ENCODE data around the gene KIF16B. TPM values are rescaled to one million over a fixed set of nuclear protein-coding genes. Genes with fewer than 3 reads are reported as not detected.

Gene KIF16B
- total RNA-seq, 2 experiments from 2014 or later, result 8.8 to 8.9 TPM

DNA sequence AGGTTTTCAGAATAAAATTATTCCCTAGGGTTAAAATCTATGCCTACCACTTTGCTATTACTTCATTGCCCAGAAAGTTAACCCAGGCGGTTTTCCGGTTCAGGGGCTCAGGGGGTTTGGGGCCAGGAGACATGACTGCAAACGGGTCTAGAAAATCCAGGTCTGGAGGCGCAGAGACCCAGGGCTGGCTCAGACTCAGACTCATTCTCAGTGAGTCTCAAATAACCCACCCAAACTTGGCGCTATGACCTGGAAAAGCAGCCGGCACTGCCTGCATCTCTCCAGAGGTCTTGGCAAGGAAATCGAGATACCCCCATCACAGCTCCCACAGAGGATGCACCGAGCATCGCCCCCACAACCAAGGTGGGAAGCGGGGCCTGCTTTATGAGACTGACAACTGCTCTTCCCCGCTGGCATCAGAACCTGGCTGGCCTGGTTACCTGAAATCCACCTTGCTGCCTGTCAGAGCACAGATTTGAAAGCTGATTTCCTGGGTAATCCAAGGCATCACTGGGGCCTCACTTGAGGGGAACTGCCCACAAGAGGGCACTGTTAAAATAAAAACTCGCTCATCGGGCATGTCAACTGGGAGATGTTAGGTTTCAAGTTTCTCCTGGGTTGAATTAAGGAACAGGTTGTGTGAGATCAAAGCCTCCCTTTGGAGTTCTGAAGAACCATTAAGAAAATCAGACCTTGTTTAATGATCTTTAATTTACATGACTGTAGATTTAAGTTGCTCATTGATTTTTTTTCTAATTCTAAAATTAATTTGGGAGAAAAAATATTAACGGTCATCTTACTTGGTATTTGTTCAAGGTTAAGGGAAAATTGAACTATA, 55.1 kb downstream of the KIF16B start:
- H3K9me3 Mint-ChIP-seq, result no peaks in the 10 kb centered on the region
- peaks cover 2% of the 10 kb centered on the region for H3K4me1 Mint-ChIP-seq
- no peaks in the 10 kb centered on the region for H3K27me3 Mint-ChIP-seq
- ChIA-PET CTCF (interaction anchor here (0.7 to 2.0 kb wide), 3 partner anchors 19 to 244 kb away, joined by 3 to 6 read pairs (median 4); no protein-coding TSS in a partner anchor), POLR2A (no interaction called here)
- H3K36me3 Mint-ChIP-seq (ENCODE audit: low read depth), result peaks cover 3% of the 10 kb centered on the region
- no peak overlapping the region for H3K27ac Mint-ChIP-seq
- H3K4me3 Mint-ChIP-seq, result no peak overlapping the region
- peak; percentile 26 for DNase-seq

DNA sequence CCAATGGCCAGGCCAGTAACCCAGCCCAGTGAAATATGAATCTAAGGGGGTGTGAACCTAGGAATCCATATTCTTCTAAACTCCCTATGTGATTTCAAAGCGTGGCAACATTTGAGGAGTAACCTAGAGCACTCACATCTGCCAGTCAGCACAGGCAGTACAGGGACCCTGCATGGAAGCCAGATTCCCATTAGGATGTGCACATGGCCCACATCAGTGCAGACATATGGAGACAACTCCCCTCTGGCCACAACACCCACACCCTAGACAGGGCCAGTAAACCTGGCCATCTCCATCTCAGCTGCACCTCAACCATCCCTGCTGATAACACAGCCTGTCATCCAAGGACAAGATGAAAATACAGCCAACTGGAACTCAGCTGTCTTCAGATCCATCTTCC, 56.5 kb downstream of the KIF16B start:
- peaks cover 2% of the 10 kb centered on the region for H3K4me1 Mint-ChIP-seq
- ChIA-PET CTCF (interaction anchor here (2.0 kb wide), 1 partner anchor 244 kb away, joined by 6 read pairs; no protein-coding TSS in a partner anchor), POLR2A (no interaction called here)
- H3K27ac Mint-ChIP-seq, result no peak overlapping the region
- DNase-seq, result no peak
- H3K9me3 Mint-ChIP-seq, result no peaks in the 10 kb centered on the region
- H3K4me3 Mint-ChIP-seq, result no peak overlapping the region
- H3K27me3 Mint-ChIP-seq, result no peaks in the 10 kb centered on the region
- no peaks in the 10 kb centered on the region for H3K36me3 Mint-ChIP-seq (ENCODE audit: low read depth)

- Mint-ChIP-seq H3K4me1 (peaks cover 2% of the 10 kb centered on the region), H3K9me3 (no peaks in the 10 kb centered on the region), H3K4me3 (no peak overlapping the region), H3K27ac (no peak overlapping the region), H3K36me3 (ENCODE audit: low read depth) (no peaks in the 10 kb centered on the region), H3K27me3 (no peaks in the 10 kb centered on the region)
- CTCF ChIA-PET, result interaction anchor here (0.6 kb wide), 3 partner anchors 162 to 1814 kb away, joined by 3 to 5 read pairs (median 3); no protein-coding TSS in a partner anchor
- DNase-seq, result no peak
- POLR2A ChIA-PET, result no interaction called here
Measured at GRCh38 chr20:16515046-16515445, 58.2 kb downstream of the KIF16B start.

DNA sequence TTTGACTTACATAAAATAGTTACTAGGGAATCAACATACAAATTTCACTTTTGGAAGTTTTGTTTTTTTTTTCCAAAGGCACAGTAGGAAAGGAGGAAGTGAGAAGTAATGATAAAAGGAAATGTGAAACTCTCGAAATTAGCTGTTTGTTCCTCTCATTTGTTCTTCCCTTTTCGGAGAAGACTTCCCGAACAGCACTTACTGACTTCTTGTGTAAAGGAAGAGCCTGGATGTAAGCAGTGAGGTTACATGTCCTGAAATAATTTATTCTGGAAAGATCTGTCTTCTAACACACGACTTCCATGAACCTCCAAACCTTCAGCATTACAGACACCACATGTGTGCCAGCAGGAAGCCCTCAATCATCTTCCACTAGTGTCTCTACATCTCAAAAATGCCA, 59.1 kb downstream of the KIF16B start:
- Mint-ChIP-seq H3K4me3 (no peak overlapping the region), H3K4me1 (peaks cover 2% of the 10 kb centered on the region), H3K27me3 (no peaks in the 10 kb centered on the region), H3K36me3 (ENCODE audit: low read depth) (no peaks in the 10 kb centered on the region), H3K9me3 (no peaks in the 10 kb centered on the region), H3K27ac (no peak overlapping the region)
- CTCF ChIA-PET, result no interaction called here
- DNase-seq, result no peak
- POLR2A ChIA-PET, result no interaction called here

DNA sequence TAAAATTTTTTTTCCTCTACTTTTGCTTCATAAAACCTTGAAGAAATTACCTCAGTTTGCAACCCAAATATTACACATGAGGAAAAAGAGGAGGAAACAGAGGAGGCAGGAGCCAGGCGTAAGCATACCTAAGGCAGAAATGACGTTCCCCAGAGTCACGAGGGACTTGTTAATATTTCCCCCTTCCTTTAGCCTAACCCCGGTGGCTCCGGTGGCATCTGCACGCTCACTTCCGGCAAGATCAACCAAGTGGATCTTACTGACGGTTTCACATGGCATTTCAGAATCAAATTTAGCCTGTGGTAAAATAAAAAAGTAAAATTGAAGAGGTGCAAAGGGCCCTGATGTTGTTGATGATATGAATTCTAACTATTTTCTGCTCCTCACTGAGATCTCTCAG, 67.4 kb downstream of the KIF16B start:
- DNase-seq, result no peak
- no peaks in the 10 kb centered on the region for H3K27me3 Mint-ChIP-seq
- ChIA-PET POLR2A (no interaction called here), CTCF (no interaction called here)
- H3K36me3 Mint-ChIP-seq (ENCODE audit: low read depth), result peaks cover 6% of the 10 kb centered on the region
- H3K4me1 Mint-ChIP-seq, result no peaks in the 10 kb centered on the region
- no peak overlapping the region for H3K27ac Mint-ChIP-seq
- no peaks in the 10 kb centered on the region for H3K9me3 Mint-ChIP-seq
- no peak overlapping the region for H3K4me3 Mint-ChIP-seq

- no peak for DNase-seq
- CTCF ChIA-PET, result interaction anchor here (1.2 kb wide), 1 partner anchor 25 kb away, joined by 3 read pairs; no protein-coding TSS in a partner anchor
- no peaks in the 10 kb centered on the region for H3K27me3 Mint-ChIP-seq
- H3K36me3 Mint-ChIP-seq (ENCODE audit: low read depth), result peaks cover 4% of the 10 kb centered on the region
- no peak overlapping the region for H3K27ac Mint-ChIP-seq
- POLR2A ChIA-PET, result no interaction called here
- H3K4me3 Mint-ChIP-seq, result no peak overlapping the region
- no peaks in the 10 kb centered on the region for H3K9me3 Mint-ChIP-seq
- H3K4me1 Mint-ChIP-seq, result no peaks in the 10 kb centered on the region
Measured at GRCh38 chr20:16501301-16501700, 71.9 kb downstream of the KIF16B start.

DNA sequence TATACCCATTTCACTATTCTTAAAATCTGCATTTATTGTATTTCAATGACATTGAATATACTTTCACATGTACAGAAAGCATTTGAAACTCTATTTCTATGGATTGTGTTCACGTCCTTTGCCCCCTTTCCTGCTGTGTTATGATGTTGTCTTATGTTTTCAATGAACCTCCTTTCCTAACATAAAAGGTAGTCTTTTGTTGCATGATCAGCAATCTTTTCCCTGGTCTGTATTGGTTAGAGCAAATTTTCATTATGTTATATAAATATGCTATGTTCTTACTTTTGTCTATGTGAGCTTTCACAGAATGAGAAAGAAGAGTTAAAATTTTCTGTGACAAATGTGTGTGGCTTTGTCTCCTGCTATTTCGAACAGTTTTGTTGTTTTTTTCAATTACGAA, 73.1 kb downstream of the KIF16B start:
- Mint-ChIP-seq H3K36me3 (ENCODE audit: low read depth) (peaks cover 4% of the 10 kb centered on the region), H3K27me3 (no peaks in the 10 kb centered on the region), H3K27ac (no peak overlapping the region), H3K4me3 (no peak overlapping the region), H3K9me3 (no peaks in the 10 kb centered on the region), H3K4me1 (no peaks in the 10 kb centered on the region)
- DNase-seq, result no peak
- ChIA-PET POLR2A (no interaction called here), CTCF (interaction anchor here (0.9 to 1.2 kb wide), 2 partner anchors 18 to 24 kb away, joined by 3 read pairs; no protein-coding TSS in a partner anchor)

GRCh38 chr20:16498526-16499253, 74.6 kb downstream of the KIF16B start:
- ChIA-PET CTCF (no interaction called here), POLR2A (no interaction called here)
- Mint-ChIP-seq H3K27me3 (no peaks in the 10 kb centered on the region), H3K4me3 (no peak overlapping the region), H3K36me3 (ENCODE audit: low read depth) (peaks cover 4% of the 10 kb centered on the region), H3K27ac (no peak overlapping the region), H3K4me1 (no peaks in the 10 kb centered on the region), H3K9me3 (no peaks in the 10 kb centered on the region)
- no peak for DNase-seq

DNA sequence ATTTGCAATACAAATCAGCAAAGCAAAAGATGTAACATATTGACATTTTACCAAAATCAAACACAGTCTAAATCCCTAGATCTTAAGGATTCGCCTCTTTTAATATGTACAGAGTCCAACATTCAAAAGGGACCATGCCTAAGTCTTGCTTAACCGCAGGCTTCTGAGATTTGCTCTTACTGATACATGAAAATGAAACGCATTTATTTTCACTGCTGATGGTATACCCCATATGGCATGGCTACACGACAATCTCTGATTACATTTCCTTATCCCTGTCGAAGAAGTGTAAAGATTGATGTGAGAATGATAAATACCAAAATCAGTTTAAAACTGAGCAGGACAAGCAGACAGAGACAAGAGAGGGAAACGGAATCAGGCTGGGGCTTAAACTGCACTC, 75.4 kb downstream of the KIF16B start:
- Mint-ChIP-seq H3K27ac (no peak overlapping the region), H3K36me3 (ENCODE audit: low read depth) (peaks cover 4% of the 10 kb centered on the region)

DNA sequence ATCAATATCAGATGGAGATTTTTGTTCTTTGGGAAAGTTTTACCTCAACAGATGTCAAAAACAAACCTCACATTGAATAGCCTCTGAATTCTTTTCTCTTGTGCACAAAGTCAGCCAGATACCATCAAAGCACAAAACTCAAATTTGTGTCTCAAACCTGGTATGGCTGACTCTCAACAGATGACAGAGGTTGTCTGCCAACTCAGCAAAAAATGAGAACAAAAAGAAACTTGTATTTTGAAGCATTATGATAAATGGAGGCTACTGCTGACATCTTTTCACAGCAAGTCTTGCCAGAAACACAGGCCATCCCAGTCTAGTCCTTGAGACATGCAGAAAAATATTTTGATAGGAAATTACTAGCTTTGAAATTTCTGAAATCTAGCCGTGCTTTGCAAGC, 79.8 kb downstream of the KIF16B start:
- ChIA-PET CTCF (no interaction called here), POLR2A (no interaction called here)

More for the DNA sequence above, 75.4 kb downstream of the KIF16B start:
- no peak overlapping the region for H3K4me3 Mint-ChIP-seq
- H3K27me3 Mint-ChIP-seq, result no peaks in the 10 kb centered on the region
- ChIA-PET CTCF (no interaction called here), POLR2A (no interaction called here)
- no peaks in the 10 kb centered on the region for H3K4me1 Mint-ChIP-seq
- H3K9me3 Mint-ChIP-seq, result no peaks in the 10 kb centered on the region
- no peak for DNase-seq

GRCh38 chr20:16491294-16491905, 81.8 kb downstream of the KIF16B start:
- Mint-ChIP-seq H3K4me1 (no peaks in the 10 kb centered on the region), H3K27ac (no peak overlapping the region), H3K27me3 (no peaks in the 10 kb centered on the region), H3K4me3 (no peak overlapping the region), H3K9me3 (no peaks in the 10 kb centered on the region), H3K36me3 (ENCODE audit: low read depth) (no peaks in the 10 kb centered on the region)
- CTCF ChIA-PET, result no interaction called here
- POLR2A ChIA-PET, result no interaction called here
- no peak for DNase-seq

More for the DNA sequence above, 79.8 kb downstream of the KIF16B start:
- H3K4me3 Mint-ChIP-seq, result no peak overlapping the region
- no peaks in the 10 kb centered on the region for H3K4me1 Mint-ChIP-seq
- H3K27ac Mint-ChIP-seq, result no peak overlapping the region
- no peak for DNase-seq
- peaks cover 4% of the 10 kb centered on the region for H3K36me3 Mint-ChIP-seq (ENCODE audit: low read depth)
- H3K27me3 Mint-ChIP-seq, result no peaks in the 10 kb centered on the region
- H3K9me3 Mint-ChIP-seq, result no peaks in the 10 kb centered on the region

- H3K27me3 Mint-ChIP-seq, result no peaks in the 10 kb centered on the region
- H3K36me3 Mint-ChIP-seq (ENCODE audit: low read depth), result no peaks in the 10 kb centered on the region
- no peak overlapping the region for H3K27ac Mint-ChIP-seq
- H3K9me3 Mint-ChIP-seq, result no peaks in the 10 kb centered on the region
- no peak for DNase-seq
- H3K4me1 Mint-ChIP-seq, result no peaks in the 10 kb centered on the region
- CTCF ChIA-PET, result no interaction called here
- no peak overlapping the region for H3K4me3 Mint-ChIP-seq
- POLR2A ChIA-PET, result no interaction called here
Measured at GRCh38 chr20:16490696-16491095, 82.6 kb downstream of the KIF16B start.

- ChIA-PET POLR2A (no interaction called here), CTCF (interaction anchor here (4.3 kb wide), 1 partner anchor 13 kb away, joined by 14 read pairs; no protein-coding TSS in a partner anchor)
- Mint-ChIP-seq H3K36me3 (ENCODE audit: low read depth) (no peaks in the 10 kb centered on the region), H3K4me3 (no peak overlapping the region), H3K27me3 (no peaks in the 10 kb centered on the region), H3K4me1 (no peaks in the 10 kb centered on the region), H3K9me3 (no peaks in the 10 kb centered on the region), H3K27ac (no peak overlapping the region)
- DNase-seq, result no peak
Measured at GRCh38 chr20:16488616-16489015, 84.6 kb downstream of the KIF16B start.

All from activated CD4-positive, alpha-beta memory T cell treated with anti-CD3 and anti-CD28 coated beads, Interleukin-2, amount 10 ng/mL, durations not matched to agents 7 days and 5 days (primary cell).